IMR-90 (cell line): Measurements from ENCODE around the gene TBATA. TPM values are rescaled to one million over a fixed set of nuclear protein-coding genes. Genes with fewer than 3 reads are reported as not detected.

Experiments used
- ATAC-seq: fragments of 200-7000 bp; cut with Tn5 transposase; 2 replicates; pipeline ENCODE4 v1.9.1; 2020; ENCODE audit warnings: low read depth, mild to moderate bottlenecking, moderate library complexity
- BruUV-seq: library from RNA; stranded (reverse); fragments of 400-500 nt; replicated peaks from 2 replicates; lab custom pipeline; 2021; lab: Mats Ljungman, UMichigan
- CTCF ChIA-PET: fragments of 300-600 bp; formaldehyde crosslinking; extraction: SDS; loops from one replicate; lab custom pipeline; 2021; ENCODE audit warnings: antibody characterized with exemption; lab: Yijun Ruan, JAX
- POLR2A ChIA-PET: fragments of 300-600 bp; sonication (Branson Sonifier 250); formaldehyde crosslinking; loops from one replicate; lab custom pipeline; 2022; ENCODE audit warnings: antibody characterized with exemption; ENCODE audit not compliant: unreplicated experiment; lab: Charles Lee
- DNase-seq: peaks from one replicate; pipeline ENCODE4 v3.0.0; 2013
- H2AFZ ChIP-seq: replicated peaks from 2 replicates; pipeline ENCODE3; 2013; ENCODE audit warnings: low read length, mild to moderate bottlenecking; ENCODE audit not compliant: poor library complexity
- H2AK5ac ChIP-seq: 2 replicates; pipeline ENCODE4 v1.6.1; 2013; ENCODE audit warnings: low read depth, low read length, inconsistent platforms
- H2AK9ac ChIP-seq: replicated peaks from 2 replicates; pipeline ENCODE3; 2013; ENCODE audit warnings: mild to moderate bottlenecking, low read depth, low read length, moderate library complexity; ENCODE audit not compliant: poor library complexity
- H2BK120ac ChIP-seq: 2 replicates; pipeline ENCODE4 v1.6.1; 2013; ENCODE audit warnings: low read depth, low read length, inconsistent platforms
- H2BK15ac ChIP-seq: 3 replicates; pipeline ENCODE4 v1.6.1; 2013; ENCODE audit warnings: low read depth, low read length, inconsistent platforms
- H2BK20ac ChIP-seq: 2 replicates; pipeline ENCODE4 v1.6.1; 2013; ENCODE audit warnings: low read depth, mild to moderate bottlenecking, inconsistent platforms, low read length, moderate library complexity
- H2BK5ac ChIP-seq: 2 replicates; pipeline ENCODE4 v1.6.1; 2013; ENCODE audit warnings: mild to moderate bottlenecking, low read depth, low read length, inconsistent platforms; ENCODE audit not compliant: poor library complexity, severe bottlenecking
- H3K14ac ChIP-seq: replicated peaks from 2 replicates; pipeline ENCODE4 v1.6.1; 2013; ENCODE audit warnings: low read depth, low read length, inconsistent platforms
- H3K18ac ChIP-seq: 2 replicates; pipeline ENCODE4 v1.6.1; 2013; ENCODE audit warnings: low read depth, low read length, control low read depth
- H3K23ac ChIP-seq: 2 replicates; pipeline ENCODE4 v1.6.1; 2013; ENCODE audit warnings: low read depth, low read length, inconsistent platforms
- H3K27ac ChIP-seq: 2 replicates; pipeline ENCODE4 v1.5.1; 2013; ENCODE audit warnings: mild to moderate bottlenecking, control low read depth, low read length; ENCODE audit not compliant: insufficient read depth
- H3K27me3 ChIP-seq: 2 replicates; pipeline ENCODE4 v1.6.1; 2013; ENCODE audit warnings: low read length; ENCODE audit not compliant: control insufficient read depth, insufficient read depth
- H3K36me3 ChIP-seq: 2 replicates; pipeline ENCODE4 v1.6.1; 2013; ENCODE audit warnings: low read length, mixed read lengths; ENCODE audit not compliant: control insufficient read depth, insufficient read depth
- H3K4ac ChIP-seq: 2 replicates; pipeline ENCODE4 v1.6.1; 2013; ENCODE audit warnings: low read depth, low read length, inconsistent platforms
- H3K4me1 ChIP-seq: 2 replicates; pipeline ENCODE4 v1.6.1; 2013; ENCODE audit warnings: low read length, mixed read lengths; ENCODE audit not compliant: control insufficient read depth, insufficient read depth
- H3K4me2 ChIP-seq: 2 replicates; pipeline ENCODE4 v1.6.1; 2013; ENCODE audit warnings: low read depth, mild to moderate bottlenecking, control low read depth, low read length, moderate library complexity
- H3K4me3 ChIP-seq: 2 replicates; pipeline ENCODE4 v1.5.1; 2013; ENCODE audit warnings: low read depth, mild to moderate bottlenecking, control low read depth, low read length, moderate library complexity; ENCODE audit not compliant: insufficient read depth
- H3K56ac ChIP-seq: 2 replicates; pipeline ENCODE4 v1.6.1; 2013; ENCODE audit warnings: low read length, inconsistent platforms; ENCODE audit not compliant: insufficient read depth; ENCODE audit errors: extremely low read depth
- H3K79me1 ChIP-seq, 2 experiments: 2 replicates each; pipeline ENCODE4 v1.6.1; 2013; ENCODE audit warnings: low read length in 2 of 2, inconsistent platforms in 1 of 2, low read depth in 1 of 2
- H3K9ac ChIP-seq: 2 replicates; pipeline ENCODE4 v1.6.1; 2013; ENCODE audit warnings: low read depth, low read length, control low read depth
- H3K9me1 ChIP-seq: 2 replicates; pipeline ENCODE4 v1.6.1; 2013; ENCODE audit warnings: low read length, inconsistent platforms; ENCODE audit not compliant: insufficient read depth
- H3K9me3 ChIP-seq: 2 replicates; pipeline ENCODE4 v1.6.1; 2013; ENCODE audit warnings: low read length; ENCODE audit not compliant: control insufficient read depth, insufficient read depth
- H4K20me1 ChIP-seq: 2 replicates; pipeline ENCODE4 v1.6.1; 2013; ENCODE audit warnings: low read length, inconsistent platforms; ENCODE audit not compliant: insufficient read depth
- H4K5ac ChIP-seq: 2 replicates; pipeline ENCODE4 v1.6.1; 2013; ENCODE audit warnings: mild to moderate bottlenecking, low read depth, low read length, control low read depth
- H4K8ac ChIP-seq, 2 experiments: 2 replicates each; pipeline ENCODE4 v1.6.1; 2013; ENCODE audit warnings: low read depth in 2 of 2, low read length in 2 of 2, control low read depth in 1 of 2, inconsistent platforms in 1 of 2
- H4K91ac ChIP-seq: 2 replicates; pipeline ENCODE4 v1.6.1; 2013; ENCODE audit warnings: low read depth, low read length, inconsistent platforms; ENCODE audit not compliant: insufficient read depth
- BHLHE40 ChIP-seq: fragments of 150-350 bp; IDR thresholded peaks from 2 replicates; pipeline ENCODE4 v1.6.1; 2016; ENCODE audit warnings: mild to moderate bottlenecking, low read depth, low read length
- CEBPB ChIP-seq: IDR thresholded peaks from 2 replicates; pipeline ENCODE4 v1.6.1; 2012; ENCODE audit warnings: low read depth, low read length, improper control_type of control experiment
- CHD1 ChIP-seq: IDR thresholded peaks from 2 replicates; pipeline ENCODE4 v1.6.1; 2012; ENCODE audit warnings: low read depth, low read length, improper control_type of control experiment
- FOS ChIP-seq: fragments of 150-350 bp; IDR thresholded peaks from 2 replicates; pipeline ENCODE4 v1.6.1; 2016; ENCODE audit warnings: low read depth, low read length
- MAFK ChIP-seq: IDR thresholded peaks from 2 replicates; pipeline ENCODE4 v1.6.1; 2012; ENCODE audit warnings: low read depth, low read length, improper control_type of control experiment
- MXI1 ChIP-seq: IDR thresholded peaks from 2 replicates; pipeline ENCODE4 v1.6.1; 2012; ENCODE audit warnings: low read depth, mild to moderate bottlenecking, low read length, moderate library complexity, borderline replicate concordance
- NFE2L2 ChIP-seq: fragments of 150-350 bp; IDR thresholded peaks from 2 replicates; pipeline ENCODE4 v1.6.1; 2016; ENCODE audit warnings: low read depth, mild to moderate bottlenecking, low read length
- POLR2A ChIP-seq: IDR thresholded peaks from 2 replicates; pipeline ENCODE4 v1.6.1; 2012; ENCODE audit warnings: mild to moderate bottlenecking, low read depth, low read length
- RCOR1 ChIP-seq: IDR thresholded peaks from 2 replicates; pipeline ENCODE4 v1.6.1; 2012; ENCODE audit warnings: mild to moderate bottlenecking, low read length, improper control_type of control experiment; ENCODE audit not compliant: insufficient replicate concordance
- SMC3 ChIP-seq: fragments of 150-350 bp; IDR thresholded peaks from 2 replicates; pipeline ENCODE4 v1.6.1; 2016; ENCODE audit warnings: low read depth, mild to moderate bottlenecking, antibody characterized with exemption, low read length, moderate library complexity
- WGBS, 2 experiments: methylation state at CpG; one replicate each; pipeline versions ENCODE4 v1.1.5 to v1.1.7; 2013; ENCODE audit warnings: missing lambda C conversion rate in 2 of 2; ENCODE audit not compliant: insufficient read length in 1 of 2; ENCODE audit errors: extremely low coverage in 2 of 2; 5-methylcytosine and 5-hydroxymethylcytosine counted together
- dilution Hi-C: fragments of 300-500 bp; cut with HindIII; formaldehyde crosslinking; loops from one replicate; pipeline ENCODE4 v1.14.3; 2018; ENCODE audit warnings: low sequenced_read_pairs; ENCODE audit not compliant: unreplicated experiment
- in situ Hi-C: fragments of 300-500 bp; cut with MboI; formaldehyde crosslinking; loops from 3 replicates; pipeline ENCODE4 v1.14.3; 2019; ENCODE audit warnings: low sequenced_read_pairs, inconsistent platforms, mixed read lengths
- intact Hi-C: fragments of 100-400 bp; cut with micrococcal nuclease; formaldehyde crosslinking; loops from 2 replicates; pipeline ENCODE4 v1.10.0; 2022
- polyA plus RNA-seq, 3 experiments: library from polyadenylated mRNA; depleted of rRNA; stranded (reverse); fragments of >200 nt; gene quantifications; 2 replicates each; pipeline ENCODE4 v1.2.3, GENCODE V29; 2012; ENCODE audit warnings: low replicate concordance in 1 of 3
- total RNA-seq: library from RNA; depleted of rRNA; stranded (reverse); fragments of >200 nt; gene quantifications from 2 replicates; pipeline ENCODE4 v1.2.3, GENCODE V29; 2012
- TF ChIP-seq, protein P1 (sequence below): fragments of 150-350 bp; IDR thresholded peaks from 2 replicates; pipeline ENCODE4 v1.6.1; 2017; ENCODE audit warnings: mild to moderate bottlenecking, antibody characterized with exemption, low read length, low read depth
- TF ChIP-seq, protein P2 (sequence below): conservative IDR thresholded peaks from 2 replicates; pipeline ENCODE4 v1.5.1; 2012; ENCODE audit warnings: mild to moderate bottlenecking, low read depth, low read length, improper control_type of control experiment

The TBATA gene
- total and polyA plus RNA-seq, 2 of the 4 experiments (the other 2 are of a cell fraction), result not detected

DNA sequence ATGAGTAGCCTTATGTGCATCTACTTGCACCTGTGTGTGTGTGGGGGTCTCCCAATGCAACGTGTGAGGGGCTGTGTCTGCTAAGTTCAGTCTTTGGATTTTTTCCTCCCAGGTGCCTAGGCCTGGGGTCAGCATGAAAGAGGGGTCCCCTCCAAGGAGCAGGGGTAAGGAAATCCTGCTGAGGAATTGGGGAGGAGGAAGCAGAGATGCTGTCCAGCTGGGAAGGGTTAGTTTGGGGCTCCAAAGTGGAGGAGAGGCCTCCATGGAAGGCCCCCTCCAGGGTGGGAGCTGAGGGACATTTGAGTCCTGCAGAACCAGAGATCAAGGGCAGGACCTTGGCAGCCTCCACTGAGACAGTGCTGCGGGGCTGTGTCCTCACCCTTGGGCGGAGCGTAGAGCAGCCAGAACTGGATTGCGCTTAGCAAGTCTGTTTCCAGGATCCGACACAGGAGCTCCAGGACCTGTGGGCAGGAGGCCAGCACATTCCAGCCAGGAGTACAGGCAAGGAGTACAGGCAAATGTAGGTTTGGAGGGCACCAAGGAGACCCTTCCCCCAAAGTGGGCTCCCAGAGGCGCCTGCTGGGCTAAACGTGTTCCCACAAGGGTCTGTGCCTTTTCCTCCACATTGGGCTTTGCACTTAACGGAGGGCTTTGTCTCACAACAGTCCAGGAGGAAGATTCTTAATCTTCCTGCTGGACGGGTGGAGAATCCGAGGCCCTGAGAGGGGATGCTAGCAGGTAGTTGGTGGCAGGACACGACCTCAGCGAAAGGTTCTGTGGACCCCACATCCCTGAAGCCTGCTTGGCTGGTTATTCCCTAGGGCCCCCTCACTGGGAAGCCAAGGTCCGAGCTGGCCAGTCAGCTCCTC, 10.1 kb downstream of the TBATA start (continued):
- TF ChIP-seq BHLHE40, result no peak

DNA sequence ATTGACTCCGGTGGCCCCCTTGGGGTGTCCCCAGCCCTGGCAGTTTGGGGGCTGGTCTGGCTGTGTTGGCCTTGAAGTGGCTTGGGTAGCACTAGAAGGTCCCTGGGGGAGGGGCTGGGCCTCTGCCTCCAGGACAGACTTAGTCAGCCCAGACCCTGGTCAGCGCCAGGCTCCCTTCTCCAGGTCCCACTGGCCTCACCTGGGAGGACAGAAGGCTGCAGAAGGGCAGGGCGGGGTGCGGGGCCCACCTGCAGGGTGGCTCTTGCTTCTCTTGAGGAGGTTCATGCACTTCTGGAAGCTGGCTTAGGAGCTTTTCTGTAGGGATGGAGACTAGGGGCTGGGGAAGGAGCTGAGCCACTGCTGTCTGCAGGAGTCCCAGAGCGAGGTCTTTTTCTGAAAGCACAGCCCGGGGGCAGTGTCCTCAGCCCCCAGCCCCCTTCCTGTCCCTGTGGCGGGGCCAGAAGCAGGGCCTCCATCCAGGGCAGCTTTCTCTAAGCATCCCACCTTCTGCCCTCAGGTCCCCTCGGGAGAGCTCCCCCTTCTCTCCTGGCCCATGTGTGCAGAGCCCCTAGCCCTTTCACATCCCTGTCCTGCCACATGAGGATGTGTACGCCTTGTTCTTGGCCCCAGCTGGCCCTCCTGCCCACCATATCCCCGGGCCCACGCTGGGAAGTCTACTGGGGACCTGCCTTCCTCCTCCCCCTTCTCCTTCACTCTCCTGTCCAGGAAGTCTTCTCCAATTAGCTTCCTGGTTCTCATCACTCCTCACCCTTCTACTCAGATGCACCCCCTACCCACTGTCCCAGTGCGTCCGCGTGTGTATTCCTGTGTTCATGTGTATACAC, 11.0 kb downstream of the TBATA start:
- intact Hi-C loops, result no loop called here
- no peak for TF ChIP-seq NFE2L2
- no peak for TF ChIP-seq RCOR1
- no peak for TF ChIP-seq SMC3
- no peak for TF ChIP-seq POLR2A
- TF ChIP-seq, protein P1, sequence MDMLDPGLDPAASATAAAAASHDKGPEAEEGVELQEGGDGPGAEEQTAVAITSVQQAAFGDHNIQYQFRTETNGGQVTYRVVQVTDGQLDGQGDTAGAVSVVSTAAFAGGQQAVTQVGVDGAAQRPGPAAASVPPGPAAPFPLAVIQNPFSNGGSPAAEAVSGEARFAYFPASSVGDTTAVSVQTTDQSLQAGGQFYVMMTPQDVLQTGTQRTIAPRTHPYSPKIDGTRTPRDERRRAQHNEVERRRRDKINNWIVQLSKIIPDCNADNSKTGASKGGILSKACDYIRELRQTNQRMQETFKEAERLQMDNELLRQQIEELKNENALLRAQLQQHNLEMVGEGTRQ, result no peak
- no peak for TF ChIP-seq MAFK
- TF ChIP-seq FOS, result no peak
- no peak for TF ChIP-seq CEBPB
- TF ChIP-seq, protein P2, sequence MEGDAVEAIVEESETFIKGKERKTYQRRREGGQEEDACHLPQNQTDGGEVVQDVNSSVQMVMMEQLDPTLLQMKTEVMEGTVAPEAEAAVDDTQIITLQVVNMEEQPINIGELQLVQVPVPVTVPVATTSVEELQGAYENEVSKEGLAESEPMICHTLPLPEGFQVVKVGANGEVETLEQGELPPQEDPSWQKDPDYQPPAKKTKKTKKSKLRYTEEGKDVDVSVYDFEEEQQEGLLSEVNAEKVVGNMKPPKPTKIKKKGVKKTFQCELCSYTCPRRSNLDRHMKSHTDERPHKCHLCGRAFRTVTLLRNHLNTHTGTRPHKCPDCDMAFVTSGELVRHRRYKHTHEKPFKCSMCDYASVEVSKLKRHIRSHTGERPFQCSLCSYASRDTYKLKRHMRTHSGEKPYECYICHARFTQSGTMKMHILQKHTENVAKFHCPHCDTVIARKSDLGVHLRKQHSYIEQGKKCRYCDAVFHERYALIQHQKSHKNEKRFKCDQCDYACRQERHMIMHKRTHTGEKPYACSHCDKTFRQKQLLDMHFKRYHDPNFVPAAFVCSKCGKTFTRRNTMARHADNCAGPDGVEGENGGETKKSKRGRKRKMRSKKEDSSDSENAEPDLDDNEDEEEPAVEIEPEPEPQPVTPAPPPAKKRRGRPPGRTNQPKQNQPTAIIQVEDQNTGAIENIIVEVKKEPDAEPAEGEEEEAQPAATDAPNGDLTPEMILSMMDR, result no peak
- TF ChIP-seq MXI1, result no peak
- no peak for TF ChIP-seq CHD1

More for the DNA sequence above, 11.0 kb downstream of the TBATA start:
- Histone ChIP-seq H4K20me1 (no peaks in the 10 kb centered on the region), H2AK9ac (peak overlapping the region; percentile 31), H3K36me3 (no peaks in the 10 kb centered on the region), H3K9me3 (no peaks in the 10 kb centered on the region), H2BK20ac (no peak overlapping the region), H2AFZ (peak overlapping the region; percentile 43), H3K27me3 (peaks cover 30% of the 10 kb centered on the region), H4K5ac (no peak overlapping the region), H3K23ac (no peak overlapping the region), H3K4me3 (no peak overlapping the region), H3K18ac (no peak overlapping the region), H3K56ac (no peak overlapping the region), H3K14ac (no peak overlapping the region), H3K9ac (no peak overlapping the region), H2BK5ac (no peak overlapping the region), H3K9me1 (no peaks in the 10 kb centered on the region), H3K4ac (no peak overlapping the region), H3K79me1 (no peaks in the 10 kb centered on the region), H3K4me2 (no peak overlapping the region), H2AK5ac (no peak overlapping the region), H3K27ac (no peak overlapping the region), H4K8ac (no peak overlapping the region), H2BK15ac (no peak overlapping the region), H2BK120ac (no peak overlapping the region), H3K4me1 (no peaks in the 10 kb centered on the region), H4K91ac (no peak overlapping the region)
- no TSS peak for BruUV-seq
- no peak for DNase-seq
- in situ Hi-C loops (no loop called here), dilution Hi-C loops (no loop called here)
- ChIA-PET CTCF (no interaction called here), POLR2A (no interaction called here)
- no peak for ATAC-seq
- WGBS, 2 experiments, result 56% methylated on average over 5 of the region's 14 CpGs; no CpG with 5 or more reads in 1 of the 2 experiments
